Measurements from ENCODE around the gene SULT4A1. TPM values are rescaled to one million over a fixed set of nuclear protein-coding genes. Genes with fewer than 3 reads are reported as not detected.

SULT4A1 gene
- total RNA-seq, 4 donors from 2014 or later = not detected

GRCh38 chr22:43824724-43825420, 37.4 kb downstream of the SULT4A1 start:
- H3K36me3 ChIP-seq = no peaks in the 10 kb centered on the region
- H3K4me1 ChIP-seq = peaks cover 3 to 29% (median 10%) of the 10 kb centered on the region in 3 donors
- WGBS, 2 donors = 82 to 87% methylated on average over 17 to 20 of the region's 26 CpGs
- H3K9me3 ChIP-seq = no peaks in the 10 kb centered on the region
- no peak overlapping the region for H3K27ac ChIP-seq
- TF ChIP-seq CTCF (IDR thresholded peaks at IDR 0.05) = no peak
- no peak for TF ChIP-seq POLR2A (IDR thresholded peaks at IDR 0.05)
- no peak overlapping the region for H3K4me3 ChIP-seq
- peaks cover 0 to 67% (median 0%) of the 10 kb centered on the region in 4 donors for H3K27me3 ChIP-seq
- intact Hi-C loops (cut with DNase I) = no loop called here
- no peak for DNase-seq

GRCh38 chr22:43823911-43824665, 38.2 kb downstream of the SULT4A1 start:
- H3K27me3 ChIP-seq = peaks cover 0 to 65% (median 0%) of the 10 kb centered on the region in 4 donors
- H3K9me3 ChIP-seq = no peaks in the 10 kb centered on the region
- WGBS, 2 donors = 79 to 82% methylated on average over 11 to 13 of the region's 17 CpGs
- no peak for TF ChIP-seq POLR2A (IDR thresholded peaks at IDR 0.05)
- no peak for TF ChIP-seq CTCF (IDR thresholded peaks at IDR 0.05)
- intact Hi-C loops (cut with DNase I) = no loop called here
- no peaks in the 10 kb centered on the region for H3K36me3 ChIP-seq
- H3K4me1 ChIP-seq = peaks cover 3 to 21% (median 10%) of the 10 kb centered on the region in 3 donors
- no peak for DNase-seq
- no peak overlapping the region for H3K27ac ChIP-seq
- H3K4me3 ChIP-seq = no peak overlapping the region

- no peak for DNase-seq
- Histone ChIP-seq H3K4me1 (peaks cover 0 to 15% (median 10%) of the 10 kb centered on the region in 3 donors), H3K27me3 (peaks cover 0 to 61% (median 0%) of the 10 kb centered on the region in 4 donors), H3K27ac (no peak overlapping the region), H3K9me3 (no peaks in the 10 kb centered on the region), H3K36me3 (no peaks in the 10 kb centered on the region), H3K4me3 (no peak overlapping the region)
- intact Hi-C loops (cut with DNase I) = no loop called here
- 34 to 58% methylated on average over 6 to 12 of the region's 13 CpGs for WGBS, 2 donors
- TF ChIP-seq CTCF (IDR thresholded peaks at IDR 0.05) = no peak
- no peak for TF ChIP-seq POLR2A (IDR thresholded peaks at IDR 0.05)
Measured at GRCh38 chr22:43823353-43823908, 38.9 kb downstream of the SULT4A1 start.

GRCh38 chr22:43821606-43822425, 40.5 kb downstream of the SULT4A1 start:
- H3K27me3 ChIP-seq = peaks cover 0 to 61% (median 0%) of the 10 kb centered on the region in 4 donors
- no peak overlapping the region for H3K27ac ChIP-seq
- H3K4me3 ChIP-seq = no peak overlapping the region
- H3K4me1 ChIP-seq = peaks cover 0 to 8% (median 7%) of the 10 kb centered on the region in 3 donors
- intact Hi-C loops (cut with DNase I) = no loop called here
- no peak for DNase-seq
- WGBS, 2 donors = 56% methylated on average over 10 to 14 of the region's 22 CpGs
- no peaks in the 10 kb centered on the region for H3K36me3 ChIP-seq
- TF ChIP-seq CTCF (IDR thresholded peaks at IDR 0.05) (no peak), POLR2A (IDR thresholded peaks at IDR 0.05) (no peak)
- no peaks in the 10 kb centered on the region for H3K9me3 ChIP-seq

Measured in esophagus squamous epithelium (tissue), 5 donors.